IPS-20b (cell line): ENCODE measurements around the gene SUN1.
A peak's percentile ranks its signal among the peaks of the same experiment; 100 is the strongest.

Source experiments
- H3K27ac ChIP-seq: one replicate; pipeline ENCODE4 v1.5.1; 2013; ENCODE audit warnings: low read length
- H3K27me3 ChIP-seq: 2 replicates; pipeline ENCODE4 v1.6.1; 2013; ENCODE audit warnings: mild to moderate bottlenecking, low read length, inconsistent platforms; ENCODE audit not compliant: insufficient read depth
- H3K36me3 ChIP-seq: 2 replicates; pipeline ENCODE4 v1.6.1; 2013; ENCODE audit warnings: low read depth, mild to moderate bottlenecking, inconsistent platforms, low read length, moderate library complexity; ENCODE audit not compliant: insufficient read depth
- H3K4me1 ChIP-seq: 2 replicates; pipeline ENCODE4 v1.6.1; 2013; ENCODE audit warnings: mild to moderate bottlenecking, control low read depth, inconsistent platforms, low read length, moderate library complexity; ENCODE audit not compliant: insufficient read depth
- H3K4me3 ChIP-seq: 2 replicates; pipeline ENCODE4 v1.5.1; 2013; ENCODE audit warnings: mild to moderate bottlenecking, low read length, inconsistent platforms
- H3K9ac ChIP-seq: 2 replicates; pipeline ENCODE4 v1.6.1; 2013; ENCODE audit warnings: low read depth, mild to moderate bottlenecking, inconsistent platforms, low read length, moderate library complexity
- H3K9me3 ChIP-seq: 2 replicates; pipeline ENCODE4 v1.6.1; 2013; ENCODE audit warnings: mild to moderate bottlenecking, low read depth, low read length, inconsistent platforms; ENCODE audit not compliant: insufficient read depth

The SUN1 gene

GRCh38 chr7:816300-816750 is 16.0 kb upstream of the SUN1 start:
- Histone ChIP-seq H3K27me3 (no peaks in the 10 kb centered on the region), H3K36me3 (no peaks in the 10 kb centered on the region), H3K9ac (no peak overlapping the region), H3K9me3 (no peaks in the 10 kb centered on the region), H3K27ac (no peak overlapping the region), H3K4me1 (peaks cover 10% of the 10 kb centered on the region), H3K4me3 (no peak overlapping the region; the same call in 1 of the 2 replicates)

DNA sequence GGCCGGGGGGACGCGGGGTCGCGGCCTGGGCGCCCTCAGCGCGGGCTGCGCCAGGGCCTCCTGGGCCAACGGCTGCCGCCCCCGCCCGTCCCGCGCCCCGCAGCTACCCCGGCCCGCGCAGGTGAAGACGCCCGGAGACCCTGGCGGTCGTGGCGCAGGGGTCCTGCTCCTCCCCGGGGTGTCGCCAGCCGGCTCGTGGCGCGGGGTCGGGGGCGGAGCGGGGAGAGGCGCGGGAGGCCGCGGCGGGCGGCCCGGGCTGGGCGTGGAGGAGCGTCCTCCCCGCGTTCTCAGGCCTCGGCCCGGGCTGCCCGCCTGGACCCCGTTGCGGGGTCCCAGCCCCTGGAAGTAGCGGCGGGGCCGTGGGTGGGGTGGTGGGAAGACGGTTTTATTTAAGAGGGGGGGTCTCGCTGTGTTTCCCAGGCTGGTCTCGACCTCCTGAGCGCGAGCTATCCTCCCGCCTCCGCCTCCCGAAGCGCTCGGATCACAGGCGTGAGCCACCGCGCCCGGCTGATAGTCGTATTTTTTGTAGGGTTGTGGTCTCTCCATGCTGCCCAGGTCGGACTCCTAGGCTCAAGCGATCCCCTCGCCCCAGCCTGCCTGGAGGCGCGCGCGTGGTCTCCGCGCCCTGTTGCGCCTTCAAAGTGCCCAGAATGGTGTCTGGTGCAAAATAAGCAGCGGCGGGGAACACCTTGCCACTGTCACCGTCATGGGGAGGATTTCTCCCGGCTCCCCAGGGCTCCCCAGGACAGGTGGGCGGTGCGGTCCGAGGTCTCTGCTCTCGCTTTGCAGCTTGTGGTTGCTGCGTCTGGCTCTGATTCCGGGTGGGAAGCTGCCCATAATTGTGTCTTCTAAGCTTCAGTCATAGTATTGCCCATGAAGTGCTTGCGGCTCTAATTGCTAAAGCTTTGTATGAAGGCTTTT is 15.3 kb upstream of the SUN1 start:
- Histone ChIP-seq H3K4me1 (peaks cover 14% of the 10 kb centered on the region), H3K9me3 (no peaks in the 10 kb centered on the region), H3K27ac (no peak overlapping the region), H3K36me3 (no peaks in the 10 kb centered on the region), H3K27me3 (no peaks in the 10 kb centered on the region), H3K9ac (peak overlapping the region; percentile 86), H3K4me3 (peak overlapping the region; percentile 92)

DNA sequence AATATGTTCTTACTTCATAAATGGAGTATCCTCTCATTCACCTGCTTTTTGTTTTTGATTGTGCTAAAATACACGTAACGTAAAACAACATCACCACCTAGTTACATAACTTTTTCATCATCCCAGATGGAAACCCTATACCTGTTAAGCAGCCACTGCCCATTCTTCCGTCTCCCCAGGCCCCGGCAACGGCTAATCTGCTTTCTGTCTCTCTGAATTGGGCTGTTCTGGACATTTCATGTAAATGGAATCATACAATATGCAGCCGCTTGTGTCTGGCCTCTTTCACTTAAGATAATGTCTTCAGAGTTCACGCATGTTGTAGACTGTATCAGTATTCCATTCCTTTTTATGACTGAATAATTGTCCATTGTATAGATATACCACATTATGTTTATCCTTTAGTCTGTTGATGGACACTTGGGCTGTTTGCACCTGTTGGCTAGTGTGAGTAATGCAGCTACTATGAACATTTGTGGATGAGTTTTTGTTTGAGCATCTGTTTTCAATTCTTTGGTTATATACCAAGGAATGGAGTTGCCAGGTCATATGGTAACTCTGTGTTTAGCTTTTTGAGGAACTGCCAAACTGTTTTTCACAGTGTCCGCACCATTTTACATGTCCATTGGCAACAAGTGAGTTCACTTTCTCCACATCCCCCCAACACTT is 14.1 kb upstream of the SUN1 start:
- Histone ChIP-seq H3K9me3 (no peaks in the 10 kb centered on the region), H3K4me1 (peaks cover 10% of the 10 kb centered on the region), H3K27me3 (no peaks in the 10 kb centered on the region), H3K36me3 (no peaks in the 10 kb centered on the region), H3K4me3 (peak overlapping the region; percentile 92), H3K27ac (no peak overlapping the region), H3K9ac (no peak overlapping the region)

DNA sequence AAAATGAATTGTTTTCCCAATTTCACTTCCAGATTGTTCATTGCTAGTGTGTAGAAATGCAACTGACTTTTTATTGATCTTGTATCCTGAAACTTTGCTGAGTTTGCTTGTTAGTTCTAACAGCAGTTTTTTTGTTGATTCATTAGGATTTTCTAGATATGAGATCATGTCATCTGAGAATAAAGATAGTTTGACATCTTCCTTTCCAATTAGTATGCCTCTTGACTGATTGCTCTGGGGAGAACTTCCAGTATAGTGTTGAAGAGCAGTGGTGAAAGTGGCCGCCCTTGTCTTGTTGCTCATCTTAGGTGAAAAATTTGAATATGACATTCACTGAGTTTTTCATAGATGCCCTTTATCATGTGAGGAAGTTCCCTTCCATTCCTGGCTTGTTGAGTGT is 11.9 kb upstream of the SUN1 start:
- no peak overlapping the region for H3K9ac ChIP-seq
- H3K4me3 ChIP-seq, result no peak overlapping the region
- H3K4me1 ChIP-seq, result peaks cover 4% of the 10 kb centered on the region; the same call in 1 of the 2 replicates

DNA sequence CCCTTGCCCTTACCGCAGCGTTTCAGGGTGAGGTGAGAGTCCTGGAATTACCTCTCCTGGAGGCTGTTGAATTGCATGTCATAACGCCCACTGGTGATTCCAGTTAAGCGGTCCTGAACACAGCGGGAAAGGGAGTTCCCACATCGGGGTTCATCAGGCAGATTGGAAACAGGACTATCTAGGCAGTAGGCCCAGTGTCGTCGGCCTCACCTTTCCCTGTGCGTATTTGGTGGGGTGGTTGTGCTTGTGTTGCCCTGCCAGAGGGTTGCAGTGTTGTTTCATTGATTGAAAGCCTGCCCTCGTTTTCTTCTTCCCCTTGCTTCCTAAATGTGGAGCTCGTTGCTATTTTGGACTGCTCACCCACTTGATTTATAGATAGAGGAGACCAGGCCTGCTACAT is 10.6 kb upstream of the SUN1 start:
- Histone ChIP-seq H3K9ac (no peak overlapping the region), H3K36me3 (no peaks in the 10 kb centered on the region; the same call in 1 of the 2 replicates), H3K4me1 (peaks cover 4% of the 10 kb centered on the region)

More for the DNA sequence above, 11.9 kb upstream of the SUN1 start:
- H3K27ac ChIP-seq, result no peak overlapping the region
- no peaks in the 10 kb centered on the region for H3K27me3 ChIP-seq
- H3K9me3 ChIP-seq, result no peaks in the 10 kb centered on the region
- H3K36me3 ChIP-seq, result no peaks in the 10 kb centered on the region

DNA sequence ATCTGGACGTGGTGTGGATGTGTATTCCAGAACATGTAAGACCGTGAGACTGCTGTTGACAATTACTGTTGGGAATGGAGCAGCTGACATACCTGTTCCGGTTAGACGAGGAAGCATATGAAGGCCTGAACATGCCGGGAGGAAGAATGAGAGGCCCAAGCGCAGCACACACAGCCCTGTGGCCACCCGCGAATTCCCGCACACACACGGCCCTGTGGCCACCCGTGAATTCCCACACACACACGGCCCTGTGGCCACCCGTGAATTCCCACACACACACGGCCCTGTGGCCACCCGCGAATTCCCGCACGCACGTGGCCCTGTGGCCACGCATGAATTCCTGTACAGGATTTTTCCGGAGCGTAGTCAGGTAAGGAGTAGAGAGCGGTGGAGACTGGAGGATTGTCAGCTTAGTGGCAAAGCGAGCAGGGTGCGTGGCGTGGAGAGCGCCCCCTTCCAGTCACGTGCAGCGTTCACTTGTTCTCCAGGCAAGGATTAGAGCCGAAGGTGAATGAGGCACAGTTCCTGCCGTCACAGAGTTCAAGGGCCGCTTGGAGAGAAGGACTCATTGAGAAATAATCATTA is 9.5 kb upstream of the SUN1 start:
- H3K27ac ChIP-seq, result no peak overlapping the region
- H3K9me3 ChIP-seq, result no peaks in the 10 kb centered on the region
- no peaks in the 10 kb centered on the region for H3K27me3 ChIP-seq
- H3K4me1 ChIP-seq, result peaks cover 4% of the 10 kb centered on the region
- H3K36me3 ChIP-seq, result no peaks in the 10 kb centered on the region; the same call in 1 of the 2 replicates
- no peak overlapping the region for H3K9ac ChIP-seq
- no peak overlapping the region for H3K4me3 ChIP-seq

More for the DNA sequence above, 10.6 kb upstream of the SUN1 start:
- Histone ChIP-seq H3K4me3 (no peak overlapping the region), H3K27ac (no peak overlapping the region), H3K9me3 (no peaks in the 10 kb centered on the region), H3K27me3 (no peaks in the 10 kb centered on the region)

DNA sequence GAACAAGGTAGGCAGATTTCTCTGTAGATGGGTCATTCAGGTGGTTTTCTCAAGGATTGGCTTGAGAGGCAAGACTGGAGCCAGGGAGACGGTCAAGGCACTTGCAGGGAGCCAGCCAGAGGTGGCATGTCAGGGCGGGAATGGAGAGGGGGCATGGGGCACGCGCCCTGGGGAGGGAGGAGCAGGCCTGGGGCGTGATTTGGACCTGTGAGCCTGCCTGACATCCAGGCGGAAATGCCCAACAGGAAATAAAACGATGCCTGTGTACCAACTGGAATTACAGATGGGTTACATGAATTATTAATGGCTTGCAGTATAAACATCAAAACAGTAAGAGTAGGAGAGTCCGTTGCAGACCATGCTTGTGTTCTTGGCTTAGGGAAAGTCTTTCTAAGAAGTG is 8.6 kb upstream of the SUN1 start:
- H3K4me3 ChIP-seq, result no peak overlapping the region
- no peaks in the 10 kb centered on the region; the same call in 1 of the 2 replicates for H3K36me3 ChIP-seq
- H3K9ac ChIP-seq, result no peak overlapping the region
- H3K4me1 ChIP-seq, result peaks cover 4% of the 10 kb centered on the region
- no peaks in the 10 kb centered on the region for H3K9me3 ChIP-seq
- H3K27me3 ChIP-seq, result no peaks in the 10 kb centered on the region
- H3K27ac ChIP-seq, result no peak overlapping the region

DNA sequence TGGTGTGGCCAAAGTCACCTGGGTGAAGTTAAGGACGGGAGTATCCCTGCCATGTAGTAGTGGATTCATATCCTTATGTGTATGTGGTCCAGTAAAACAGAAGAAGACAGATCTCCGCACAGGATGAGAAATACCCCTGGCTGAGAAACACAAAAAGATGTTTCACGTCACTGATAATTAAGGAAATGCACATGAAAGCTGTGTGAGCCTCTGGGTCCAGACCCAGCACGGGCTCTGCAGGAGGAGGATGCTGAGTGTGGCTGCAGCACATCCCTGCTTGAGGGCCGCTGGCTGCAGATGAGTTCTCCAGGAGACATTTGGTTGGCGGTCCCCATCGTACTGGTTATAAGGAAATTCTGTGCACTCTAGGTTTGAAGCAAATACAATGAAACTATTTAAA is 8.2 kb upstream of the SUN1 start:
- no peaks in the 10 kb centered on the region for H3K27me3 ChIP-seq
- no peaks in the 10 kb centered on the region for H3K9me3 ChIP-seq
- no peak overlapping the region for H3K4me3 ChIP-seq
- no peak overlapping the region for H3K27ac ChIP-seq
- no peak overlapping the region for H3K9ac ChIP-seq
- H3K4me1 ChIP-seq, result peaks cover 4% of the 10 kb centered on the region
- no peaks in the 10 kb centered on the region; the same call in 1 of the 2 replicates for H3K36me3 ChIP-seq

DNA sequence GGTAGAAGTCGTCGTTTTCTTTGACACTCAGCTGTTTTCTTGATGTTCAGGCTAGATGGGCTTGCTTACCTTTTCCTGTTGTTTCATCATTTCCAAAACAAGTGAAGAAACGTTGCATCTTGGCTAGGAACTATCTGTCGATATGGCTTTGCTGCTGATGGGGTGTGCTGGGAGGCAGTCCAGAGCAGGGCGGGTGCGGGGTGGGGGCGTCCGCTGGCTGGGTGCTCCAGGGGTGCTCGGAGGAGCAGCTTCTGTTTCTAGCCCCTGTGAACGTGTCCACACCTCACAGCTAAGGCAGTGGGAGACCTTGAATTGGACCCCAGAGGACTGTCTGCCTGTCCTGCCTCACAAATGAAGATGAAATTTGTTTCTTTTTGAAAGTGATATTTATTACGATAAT is 7.6 kb upstream of the SUN1 start:
- peaks cover 4% of the 10 kb centered on the region for H3K4me1 ChIP-seq
- no peaks in the 10 kb centered on the region for H3K9me3 ChIP-seq
- no peak overlapping the region for H3K4me3 ChIP-seq
- H3K36me3 ChIP-seq, result no peaks in the 10 kb centered on the region; the same call in 1 of the 2 replicates
- H3K27me3 ChIP-seq, result no peaks in the 10 kb centered on the region
- H3K27ac ChIP-seq, result no peak overlapping the region
- H3K9ac ChIP-seq, result no peak overlapping the region

GRCh38 chr7:825386-825785 is 6.9 kb upstream of the SUN1 start:
- H3K9ac ChIP-seq, result no peak overlapping the region
- no peaks in the 10 kb centered on the region for H3K27me3 ChIP-seq
- no peaks in the 10 kb centered on the region for H3K9me3 ChIP-seq
- peaks cover 4% of the 10 kb centered on the region for H3K4me1 ChIP-seq
- no peak overlapping the region for H3K4me3 ChIP-seq
- H3K36me3 ChIP-seq, result no peaks in the 10 kb centered on the region; the same call in 1 of the 2 replicates
- H3K27ac ChIP-seq, result no peak overlapping the region

GRCh38 chr7:826230-826917 is 5.9 kb upstream of the SUN1 start:
- H3K27ac ChIP-seq, result no peak overlapping the region
- peaks cover 6% of the 10 kb centered on the region for H3K4me1 ChIP-seq
- no peaks in the 10 kb centered on the region for H3K9me3 ChIP-seq
- H3K9ac ChIP-seq, result no peak overlapping the region
- no peak overlapping the region for H3K4me3 ChIP-seq
- H3K36me3 ChIP-seq, result no peaks in the 10 kb centered on the region; the same call in 1 of the 2 replicates
- no peaks in the 10 kb centered on the region for H3K27me3 ChIP-seq
